ENCODE data around the gene GDA.

GRCh38 chr9:72217306-72217842 lies 68.1 kb downstream of the GDA start:
- TF ChIP-seq CTCF (IDR thresholded peaks at IDR 0.05) (no peak), POLR2AphosphoS5 (IDR thresholded peaks at IDR 0.05) (no peak), EP300 (IDR thresholded peaks at IDR 0.05) (no peak), POLR2A (IDR thresholded peaks at IDR 0.05) (no peak)

Data from upper lobe of left lung (tissue), 4 donors.